Endothelial cell of umbilical vein (primary cell): Measurements from ENCODE around the gene KIF26B. TPM values are rescaled to one million over a fixed set of nuclear protein-coding genes. Genes with fewer than 3 reads are reported as not detected.

Experiments used
- BruUV-seq: library from RNA; stranded (reverse); fragments of 400-500 nt; replicated peaks from 2 replicates; lab custom pipeline; 2021; lab: Mats Ljungman, UMichigan
- CTCF ChIA-PET: fragments of 300-600, 350-600 bp; sonication (Branson Sonifier 250); formaldehyde crosslinking; loops from one replicate; lab custom pipeline; 2021; ENCODE audit warnings: antibody characterized with exemption, inconsistent platforms; lab: Charles Lee
- POLR2A ChIA-PET: fragments of 300-600, 350-600 bp; sonication (Branson Sonifier 250); formaldehyde crosslinking; loops from one replicate; lab custom pipeline; 2021; ENCODE audit warnings: antibody characterized with exemption, inconsistent platforms; lab: Charles Lee
- DNase-seq: peaks from one replicate; pipeline ENCODE4 v3.0.0-alpha.2; 2011; ENCODE audit warnings: low read depth, low spot score
- FAIRE-seq: peaks from 2 replicates; lab custom pipeline; 2011; peaks lifted over from hg19 to GRCh38; lab: Jason Lieb, UNC
- H2AFZ ChIP-seq: 2 replicates; pipeline ENCODE4 v1.6.0; 2012; ENCODE audit warnings: low read depth, low read length, control low read depth, inconsistent platforms
- H3K27ac ChIP-seq: 2 replicates; pipeline ENCODE4 v1.5.1; 2011; ENCODE audit warnings: low read depth, mild to moderate bottlenecking, control low read depth, low read length, moderate library complexity; ENCODE audit not compliant: insufficient read depth
- H3K27me3 ChIP-seq, 2 experiments: 2 replicates each; pipeline versions ENCODE4 v1.6.0 to v1.6.1; 2011; ENCODE audit warnings: low read length in 2 of 2, mixed read lengths in 1 of 2; ENCODE audit not compliant: control insufficient read depth in 2 of 2, insufficient read depth in 2 of 2
- H3K36me3 ChIP-seq, 2 experiments: 2 replicates in 1 of 2; 3 replicates in 1 of 2; pipeline ENCODE4 v1.5.1; 2011; ENCODE audit warnings: low read length in 2 of 2, mild to moderate bottlenecking in 1 of 2, moderate library complexity in 1 of 2; ENCODE audit not compliant: control insufficient read depth in 2 of 2, insufficient read depth in 2 of 2; ENCODE audit errors: extremely low read depth in 1 of 2
- H3K4me1 ChIP-seq: 3 replicates; pipeline ENCODE4 v1.5.1; 2011; ENCODE audit warnings: mild to moderate bottlenecking, low read length; ENCODE audit not compliant: control insufficient read depth, insufficient read depth; ENCODE audit errors: extremely low read depth
- H3K4me2 ChIP-seq: 2 replicates; pipeline ENCODE4 v1.6.1; 2011; ENCODE audit warnings: low read length, control low read depth, mixed read lengths; ENCODE audit not compliant: insufficient read depth
- H3K4me3 ChIP-seq, 3 experiments: fragments of 200-600 bp in 1 of 3; sonication (generic), shearing (Covaris generic) in 1 of 3; replicated peaks in 1 of 3; 2 replicates each; pipeline ENCODE4 v1.5.1; 2011 to 2016; ENCODE audit warnings: control low read depth in 3 of 3, low read length in 3 of 3, mild to moderate bottlenecking in 2 of 3, inconsistent platforms in 1 of 3, low read depth in 1 of 3, moderate library complexity in 1 of 3; ENCODE audit not compliant: insufficient read depth in 1 of 3
- H3K79me2 ChIP-seq: 2 replicates; pipeline ENCODE4 v1.6.0; 2012; ENCODE audit warnings: low read length, inconsistent platforms; ENCODE audit not compliant: control insufficient read depth, insufficient read depth
- H3K9ac ChIP-seq: replicated peaks from 2 replicates; pipeline ENCODE3; 2011; ENCODE audit warnings: low read length, control low read depth; ENCODE audit not compliant: insufficient read depth; ENCODE audit errors: extremely low read depth
- H3K9me1 ChIP-seq: replicated peaks from 3 replicates; pipeline ENCODE4 v1.6.0; 2011; ENCODE audit warnings: mild to moderate bottlenecking, low read length; ENCODE audit not compliant: control insufficient read depth, insufficient read depth; ENCODE audit errors: extremely low read depth
- H3K9me3 ChIP-seq: replicated peaks from 2 replicates; pipeline ENCODE4 v1.5.1; 2012; ENCODE audit warnings: low read length, inconsistent platforms; ENCODE audit not compliant: control insufficient read depth, insufficient read depth
- H4K20me1 ChIP-seq: replicated peaks from 2 replicates; pipeline ENCODE3; 2011; ENCODE audit warnings: mild to moderate bottlenecking, low read length; ENCODE audit not compliant: control insufficient read depth, insufficient read depth; ENCODE audit errors: extremely low read depth
- CTCF ChIP-seq, 2 donors: IDR thresholded peaks; 1 replicate in 1 of 2; 2 replicates in 1 of 2; pipeline ENCODE4 v1.5.1; 2011; ENCODE audit warnings: low read length in 2 of 2, mild to moderate bottlenecking in 2 of 2, moderate library complexity in 2 of 2, control low read depth in 1 of 2, inconsistent platforms in 1 of 2, low read depth in 1 of 2; ENCODE audit not compliant: insufficient read depth in 1 of 2; ENCODE audit errors: extremely low read depth in 1 of 2
- EZH2 ChIP-seq: IDR thresholded peaks from 2 replicates; pipeline ENCODE4 v1.6.1; 2012; ENCODE audit warnings: borderline replicate concordance, low read depth, mild to moderate bottlenecking, moderate library complexity, low read length, inconsistent platforms; ENCODE audit not compliant: severe bottlenecking
- FOS ChIP-seq: IDR thresholded peaks from 2 replicates; pipeline ENCODE4 v1.6.1; 2011; ENCODE audit warnings: mild to moderate bottlenecking, low read length, moderate library complexity, borderline replicate concordance; ENCODE audit not compliant: insufficient read depth
- GATA2 ChIP-seq: IDR thresholded peaks from 2 replicates; pipeline ENCODE4 v1.7.0; 2011; ENCODE audit warnings: low read depth, mild to moderate bottlenecking, moderate library complexity, mixed read lengths, low read length; ENCODE audit not compliant: insufficient read length, insufficient read depth
- JUN ChIP-seq: IDR thresholded peaks from 2 replicates; pipeline ENCODE4 v1.6.1; 2011; ENCODE audit warnings: borderline replicate concordance, low read depth; ENCODE audit not compliant: insufficient read length, insufficient read depth
- MYC ChIP-seq: IDR thresholded peaks from one replicate; pipeline ENCODE4 v1.6.1; 2011; ENCODE audit warnings: mild to moderate bottlenecking, low read depth, low read length
- POLR2A ChIP-seq: IDR thresholded peaks from 2 replicates; pipeline ENCODE4 v1.6.1; 2012; ENCODE audit warnings: low read depth, mild to moderate bottlenecking, control low read depth, low read length
- dilution Hi-C: fragments of 300-500 bp; cut with MboI; formaldehyde crosslinking; loops from one replicate; pipeline ENCODE4 v1.15.0; 2019; ENCODE audit warnings: low sequenced_read_pairs; ENCODE audit not compliant: extremely low pct_ligation_motif_present
- intact Hi-C: fragments of 100-400 bp; cut with micrococcal nuclease; formaldehyde crosslinking; loops from one replicate; pipeline ENCODE4 v1.10.0; 2022
- polyA plus RNA-seq, 4 experiments: library from polyadenylated mRNA; depleted of rRNA in 3 of 4; stranded (reverse) in 3 of 4; unstranded in 1 of 4; fragments of >200 nt; gene quantifications; 2 replicates each; pipeline versions ENCODE4 v1.2.1 to v1.2.3, GENCODE V29; 2011 to 2012; ENCODE audit warnings: missing spikeins in 1 of 4
- total RNA-seq: library from RNA; stranded (reverse); gene quantifications from 2 replicates; pipeline ENCODE4 v1.2.3, GENCODE V29; 2021

The KIF26B gene
- total and polyA plus RNA-seq, 2 donors (not counting 3 experiments of a cell fraction or from before 2014, with no cell fraction given) = 0.04 to 0.49 TPM

DNA sequence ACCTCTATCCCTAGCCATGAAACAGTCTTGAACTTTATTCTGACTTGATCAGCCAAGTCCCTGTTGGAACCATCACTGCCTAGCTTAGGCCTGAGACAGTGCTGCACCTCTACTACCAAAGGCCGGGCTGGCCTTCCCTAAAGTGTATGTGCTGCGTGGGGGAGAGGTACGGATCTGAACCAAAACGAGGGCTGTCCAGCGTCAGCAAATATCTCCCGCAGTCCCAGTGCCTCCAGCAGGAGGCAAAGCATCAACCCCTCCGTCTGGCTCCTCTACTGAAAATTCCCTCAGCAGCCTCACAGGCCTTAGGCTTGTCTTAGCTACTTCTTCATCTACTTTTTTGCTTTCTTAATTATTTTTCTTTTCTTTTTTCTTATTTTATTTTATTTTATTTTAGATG is 33.3 kb upstream of the KIF26B start:
- Histone ChIP-seq H3K4me1 (no peaks in the 10 kb centered on the region), H3K27me3 (no peaks in the 10 kb centered on the region), H4K20me1 (no peaks in the 10 kb centered on the region), H3K9me1 (no peaks in the 10 kb centered on the region), H2AFZ (no peak overlapping the region), H3K9me3 (no peaks in the 10 kb centered on the region), H3K4me2 (no peak overlapping the region), H3K9ac (no peak overlapping the region), H3K4me3 (no peak overlapping the region), H3K27ac (no peak overlapping the region), H3K79me2 (no peaks in the 10 kb centered on the region), H3K36me3 (no peaks in the 10 kb centered on the region)
- DNase-seq (no peak), FAIRE-seq (no peak)
- intact Hi-C loops (no loop called here), dilution Hi-C loops (no loop called here)
- TF ChIP-seq JUN (no peak), MYC (no peak), FOS (no peak), POLR2A (no peak), CTCF (IDR thresholded peaks at IDR 0.05; ENCODE audit: extremely low read depth in 1 of 2, insufficient read depth in 1 of 2, low read depth in 1 of 2, low read length in 2 of 2) (no peak), EZH2 (no peak), GATA2 (no peak)
- POLR2A ChIA-PET = no interaction called here
- CTCF ChIA-PET = interaction anchor here (1.1 kb wide), 1 partner anchor 32 kb away, joined by 3 read pairs; no protein-coding TSS in a partner anchor
- no TSS peak for BruUV-seq
